Measurements from ENCODE around the gene SHANK1.

SHANK1 gene

DNA sequence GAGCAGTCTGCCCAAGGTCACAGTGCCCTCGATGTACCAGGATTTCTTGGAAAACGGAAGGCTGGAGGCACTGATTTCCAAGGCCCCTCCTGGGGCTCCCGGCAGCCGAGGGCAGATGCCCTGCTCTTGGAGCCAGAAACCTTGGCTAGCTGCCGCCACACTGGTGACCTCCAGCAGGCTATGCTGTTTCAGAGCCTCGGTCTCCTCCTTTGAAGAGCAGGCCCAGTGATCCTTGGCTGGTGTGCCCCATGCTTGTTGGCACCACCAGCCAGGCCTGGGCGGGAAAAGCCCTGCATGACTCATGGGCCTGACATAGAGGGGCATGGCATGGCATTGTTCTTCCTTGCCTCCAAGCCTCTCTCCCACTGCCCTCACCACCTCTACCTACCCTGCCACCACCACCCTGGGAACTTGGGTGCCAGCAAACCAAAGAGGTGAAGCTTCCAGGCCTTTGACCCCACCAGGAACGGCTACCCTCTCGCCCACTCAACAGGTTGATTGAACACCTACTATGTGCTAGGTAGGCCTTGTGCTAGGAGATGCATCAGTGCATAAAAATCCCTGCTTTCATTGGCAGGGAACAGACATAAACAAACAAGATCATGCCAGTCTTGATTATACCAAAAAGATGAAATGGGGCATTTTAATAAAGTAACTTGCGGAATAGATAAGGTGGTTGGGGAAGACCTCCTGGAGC, 2.0 kb upstream of the SHANK1 start:
- DNase-seq (ENCODE audit: low read depth), result no peak
- TF ChIP-seq CTCF (IDR thresholded peaks at IDR 0.05; ENCODE audit: low read length, missing control alignments), result no peak
- H3K4me3 ChIP-seq (replicated peaks; ENCODE audit: low read depth, low read length), result no peak overlapping the region

GRCh38 chr19:50720921-50721381, 1.3 kb upstream of the SHANK1 start:
- no peak for DNase-seq (ENCODE audit: low read depth)

DNA sequence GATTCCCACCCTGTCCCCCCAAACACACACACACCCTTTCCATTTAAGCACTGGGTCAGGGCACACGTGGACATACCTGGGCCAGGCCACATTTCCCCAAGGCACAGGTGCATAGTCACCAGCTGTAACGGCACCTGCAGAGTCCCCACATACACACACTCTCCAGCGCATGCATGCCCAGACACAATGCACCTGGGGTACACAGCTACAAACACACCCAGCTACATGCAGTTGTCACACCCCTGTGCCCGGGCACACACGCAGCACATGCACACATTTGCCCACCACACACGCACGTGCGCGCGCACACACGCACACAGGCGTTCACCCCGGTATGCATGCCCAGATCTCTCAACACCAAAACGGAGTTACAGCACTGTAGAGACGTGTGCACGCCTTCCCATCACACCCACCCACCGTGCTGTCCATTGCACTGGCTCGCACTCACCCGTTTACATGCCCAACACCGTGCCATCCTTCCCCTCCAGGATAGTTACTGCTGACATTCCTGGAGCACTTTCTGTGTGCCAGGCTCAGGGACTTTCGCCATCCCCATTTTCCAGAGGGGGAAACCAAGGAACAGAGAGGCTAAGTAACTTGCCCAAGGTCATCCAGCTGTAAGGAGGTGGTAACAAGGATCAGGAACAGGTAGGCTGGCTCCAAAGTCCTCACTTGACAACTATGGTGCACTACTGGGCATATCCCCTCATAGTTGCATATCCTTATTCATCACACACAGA, 749 bp upstream of the SHANK1 start:
- TF ChIP-seq CTCF (IDR thresholded peaks at IDR 0.05; ENCODE audit: low read length, missing control alignments), result no peak
- no peak for DNase-seq (ENCODE audit: low read depth)
- H3K4me3 ChIP-seq (replicated peaks; ENCODE audit: low read depth, low read length), result no peak overlapping the region

More at GRCh38 chr19:50720921-50721381, 1.3 kb upstream of the SHANK1 start:
- peak; percentile 9 for TF ChIP-seq CTCF (IDR thresholded peaks at IDR 0.05; ENCODE audit: low read length, missing control alignments)
- no peak overlapping the region for H3K4me3 ChIP-seq (replicated peaks; ENCODE audit: low read depth, low read length)

DNA sequence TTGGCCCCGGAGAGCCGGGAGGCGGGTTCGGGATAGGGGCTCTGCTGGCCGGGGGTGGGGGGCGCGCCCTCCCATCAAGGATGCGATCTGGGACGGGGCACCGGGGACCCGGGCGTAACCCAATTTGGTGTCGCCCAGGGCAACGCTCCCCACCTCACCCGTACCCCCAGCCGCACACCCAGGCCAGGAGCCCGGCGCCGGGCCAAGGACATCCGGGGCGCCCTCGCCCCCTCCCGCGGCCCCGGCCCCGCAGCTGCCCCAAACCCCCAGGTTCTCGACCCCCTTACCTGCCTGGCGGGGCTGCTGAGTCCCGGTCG, 525 bp downstream of the SHANK1 start:
- peak overlapping the region; percentile 49 for H3K4me3 ChIP-seq (replicated peaks; ENCODE audit: low read depth, low read length)
- no peak for DNase-seq (ENCODE audit: low read depth)
- no peak for TF ChIP-seq CTCF (IDR thresholded peaks at IDR 0.05; ENCODE audit: low read length, missing control alignments)

DNA sequence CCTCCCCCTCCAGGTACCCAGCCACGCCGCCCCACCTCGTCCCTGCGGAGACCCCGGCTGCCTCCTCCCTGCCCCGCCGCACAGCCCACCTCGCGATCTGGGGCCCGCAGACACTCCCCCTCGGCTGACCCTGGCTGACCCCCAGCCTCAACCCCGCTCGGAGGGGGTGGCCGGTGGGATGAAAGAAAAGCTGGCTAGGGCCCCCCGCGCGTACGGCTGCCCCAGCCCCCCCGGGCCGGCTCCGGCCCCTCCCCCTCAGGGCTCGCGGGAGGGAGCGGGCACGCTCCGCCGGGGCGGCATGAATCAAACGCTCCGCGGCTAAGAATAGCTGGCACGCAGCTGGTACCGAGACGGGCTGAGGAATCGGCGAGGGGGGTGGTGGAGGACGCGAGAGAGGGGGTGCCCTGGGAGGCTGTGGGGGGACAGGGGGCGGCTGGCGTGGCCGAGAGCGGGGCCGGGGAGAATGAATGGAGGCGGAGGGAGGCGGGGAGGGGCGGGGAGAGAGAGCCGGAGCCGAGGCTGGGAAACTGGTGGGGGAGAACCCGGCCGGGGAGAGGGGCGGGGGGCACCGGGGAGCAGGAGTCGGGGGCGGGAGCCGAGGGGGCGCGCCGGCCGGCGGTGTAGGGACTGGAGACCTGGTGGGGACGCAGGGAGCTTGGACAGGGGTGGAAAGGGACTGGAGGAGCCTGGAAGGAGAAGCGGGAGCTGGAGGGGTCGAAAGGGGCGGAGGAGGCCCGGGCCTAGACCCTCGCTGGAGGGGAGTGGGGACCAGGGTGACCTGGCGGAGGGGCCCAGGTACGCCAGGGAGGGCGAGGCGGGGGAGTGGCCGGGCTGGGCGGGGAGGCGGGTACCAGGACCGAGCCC, 1.1 kb downstream of the SHANK1 start:
- H3K4me3 ChIP-seq (replicated peaks; ENCODE audit: low read depth, low read length), result peak overlapping the region; percentile 49
- TF ChIP-seq CTCF (IDR thresholded peaks at IDR 0.05; ENCODE audit: low read length, missing control alignments), result no peak
- DNase-seq (ENCODE audit: low read depth), result no peak

- DNase-seq (ENCODE audit: low read depth), result no peak
- TF ChIP-seq CTCF (IDR thresholded peaks at IDR 0.05; ENCODE audit: low read length, missing control alignments), result no peak
- peak overlapping the region; percentile 49 for H3K4me3 ChIP-seq (replicated peaks; ENCODE audit: low read depth, low read length)
Measured at GRCh38 chr19:50717891-50718254, 1.7 kb downstream of the SHANK1 start.
